ENCODE measurements around the gene MVD. TPM values are rescaled to one million over a fixed set of nuclear protein-coding genes. Genes with fewer than 3 reads are reported as not detected.

MVD gene
- total and polyA plus RNA-seq, 2 of the 13 experiments (the other 11 are each of a cell fraction or from before 2014, with no cell fraction given): 28.1 to 187 TPM

DNA sequence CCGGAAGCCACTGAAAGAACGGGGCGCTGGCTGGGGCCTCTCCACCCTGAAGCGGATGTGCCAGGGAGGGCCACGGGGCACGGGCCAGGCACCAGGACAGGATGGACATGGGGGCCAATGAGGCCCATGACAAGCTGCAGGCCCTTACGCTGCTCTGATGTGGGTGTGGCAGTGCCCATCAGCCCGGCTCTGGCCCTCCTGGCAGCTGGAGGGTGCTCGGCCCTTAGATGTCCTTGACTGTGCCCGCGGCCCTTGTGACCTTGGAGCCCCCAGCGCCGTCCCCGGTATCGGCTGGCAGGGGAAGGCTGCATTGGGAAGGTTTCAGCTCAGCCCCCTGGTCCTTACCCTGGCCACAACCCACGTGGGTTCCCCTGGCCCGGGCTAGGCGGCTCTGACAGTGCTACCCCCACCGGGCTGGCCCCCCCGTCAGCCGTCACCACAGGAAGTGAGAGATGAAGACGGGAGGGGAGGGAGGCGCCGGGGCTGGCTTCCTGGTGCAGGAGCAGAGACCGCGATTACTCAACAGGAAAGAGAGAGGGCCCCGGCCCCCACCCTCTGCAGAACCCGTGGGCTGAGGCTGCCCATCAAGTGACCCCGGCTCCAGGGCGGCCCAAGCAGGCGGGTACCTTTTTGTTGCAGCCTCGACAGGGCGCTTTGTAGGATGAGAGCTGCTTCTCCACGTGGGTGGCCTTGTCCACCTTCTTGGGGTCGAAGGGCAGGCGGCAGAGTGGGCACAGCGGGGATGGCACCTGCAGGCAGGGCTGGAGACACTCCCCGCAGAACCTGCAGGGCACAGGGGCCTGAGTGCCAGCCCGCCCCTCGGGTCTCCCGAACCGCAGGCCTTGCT is 38.0 kb upstream of the MVD start (continued):
- TF ChIP-seq, protein P1, sequence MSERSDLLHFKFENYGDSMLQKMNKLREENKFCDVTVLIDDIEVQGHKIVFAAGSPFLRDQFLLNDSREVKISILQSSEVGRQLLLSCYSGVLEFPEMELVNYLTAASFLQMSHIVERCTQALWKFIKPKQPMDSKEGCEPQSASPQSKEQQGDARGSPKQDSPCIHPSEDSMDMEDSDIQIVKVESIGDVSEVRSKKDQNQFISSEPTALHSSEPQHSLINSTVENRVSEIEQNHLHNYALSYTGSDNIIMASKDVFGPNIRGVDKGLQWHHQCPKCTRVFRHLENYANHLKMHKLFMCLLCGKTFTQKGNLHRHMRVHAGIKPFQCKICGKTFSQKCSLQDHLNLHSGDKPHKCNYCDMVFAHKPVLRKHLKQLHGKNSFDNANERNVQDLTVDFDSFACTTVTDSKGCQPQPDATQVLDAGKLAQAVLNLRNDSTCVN (CRISPR knock-in tag; IDR thresholded peaks at IDR 0.05; ENCODE audit: borderline replicate concordance): 0 out of 2 replicates have a peak, but pooled peaks have one; percentile 57
- no peak for TF ChIP-seq ZEB1 (IDR thresholded peaks at IDR 0.05; ENCODE audit: insufficient replicate concordance, low read depth)
- TF ChIP-seq HNRNPL (IDR thresholded peaks at IDR 0.05; ENCODE audit: low read depth, low read length): peak; percentile 94
- no peak for TF ChIP-seq ZNF674 (CRISPR knock-in tag; IDR thresholded peaks at IDR 0.05; ENCODE audit: low read depth)
- TF ChIP-seq, protein P2, sequence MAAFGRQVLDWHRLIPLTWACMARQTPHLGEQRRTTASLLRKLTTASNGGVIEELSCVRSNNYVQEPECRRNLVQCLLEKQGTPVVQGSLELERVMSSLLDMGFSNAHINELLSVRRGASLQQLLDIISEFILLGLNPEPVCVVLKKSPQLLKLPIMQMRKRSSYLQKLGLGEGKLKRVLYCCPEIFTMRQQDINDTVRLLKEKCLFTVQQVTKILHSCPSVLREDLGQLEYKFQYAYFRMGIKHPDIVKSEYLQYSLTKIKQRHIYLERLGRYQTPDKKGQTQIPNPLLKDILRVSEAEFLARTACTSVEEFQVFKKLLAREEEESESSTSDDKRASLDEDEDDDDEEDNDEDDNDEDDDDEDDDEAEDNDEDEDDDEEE (CRISPR knock-in tag; IDR thresholded peaks at IDR 0.05): 0 out of 2 replicates have a peak, but pooled peaks have one; percentile 76
- TF ChIP-seq, protein P3, sequence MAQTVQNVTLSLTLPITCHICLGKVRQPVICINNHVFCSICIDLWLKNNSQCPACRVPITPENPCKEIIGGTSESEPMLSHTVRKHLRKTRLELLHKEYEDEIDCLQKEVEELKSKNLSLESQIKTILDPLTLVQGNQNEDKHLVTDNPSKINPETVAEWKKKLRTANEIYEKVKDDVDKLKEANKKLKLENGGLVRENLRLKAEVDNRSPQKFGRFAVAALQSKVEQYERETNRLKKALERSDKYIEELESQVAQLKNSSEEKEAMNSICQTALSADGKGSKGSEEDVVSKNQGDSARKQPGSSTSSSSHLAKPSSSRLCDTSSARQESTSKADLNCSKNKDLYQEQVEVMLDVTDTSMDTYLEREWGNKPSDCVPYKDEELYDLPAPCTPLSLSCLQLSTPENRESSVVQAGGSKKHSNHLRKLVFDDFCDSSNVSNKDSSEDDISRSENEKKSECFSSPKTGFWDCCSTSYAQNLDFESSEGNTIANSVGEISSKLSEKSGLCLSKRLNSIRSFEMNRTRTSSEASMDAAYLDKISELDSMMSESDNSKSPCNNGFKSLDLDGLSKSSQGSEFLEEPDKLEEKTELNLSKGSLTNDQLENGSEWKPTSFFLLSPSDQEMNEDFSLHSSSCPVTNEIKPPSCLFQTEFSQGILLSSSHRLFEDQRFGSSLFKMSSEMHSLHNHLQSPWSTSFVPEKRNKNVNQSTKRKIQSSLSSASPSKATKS (CRISPR knock-in tag; IDR thresholded peaks at IDR 0.05): no peak
- TF ChIP-seq ATF7-NPFF (CRISPR knock-in tag; IDR thresholded peaks at IDR 0.05; ENCODE audit: low read depth): no peak
- peak; percentile 86 for TF ChIP-seq ZNF772 (CRISPR knock-in tag; IDR thresholded peaks at IDR 0.05)
- TF ChIP-seq ZNF572 (CRISPR knock-in tag; IDR thresholded peaks at IDR 0.05): 0 out of 2 replicates have a peak, but pooled peaks have one; percentile 40
- TF ChIP-seq, protein P4, sequence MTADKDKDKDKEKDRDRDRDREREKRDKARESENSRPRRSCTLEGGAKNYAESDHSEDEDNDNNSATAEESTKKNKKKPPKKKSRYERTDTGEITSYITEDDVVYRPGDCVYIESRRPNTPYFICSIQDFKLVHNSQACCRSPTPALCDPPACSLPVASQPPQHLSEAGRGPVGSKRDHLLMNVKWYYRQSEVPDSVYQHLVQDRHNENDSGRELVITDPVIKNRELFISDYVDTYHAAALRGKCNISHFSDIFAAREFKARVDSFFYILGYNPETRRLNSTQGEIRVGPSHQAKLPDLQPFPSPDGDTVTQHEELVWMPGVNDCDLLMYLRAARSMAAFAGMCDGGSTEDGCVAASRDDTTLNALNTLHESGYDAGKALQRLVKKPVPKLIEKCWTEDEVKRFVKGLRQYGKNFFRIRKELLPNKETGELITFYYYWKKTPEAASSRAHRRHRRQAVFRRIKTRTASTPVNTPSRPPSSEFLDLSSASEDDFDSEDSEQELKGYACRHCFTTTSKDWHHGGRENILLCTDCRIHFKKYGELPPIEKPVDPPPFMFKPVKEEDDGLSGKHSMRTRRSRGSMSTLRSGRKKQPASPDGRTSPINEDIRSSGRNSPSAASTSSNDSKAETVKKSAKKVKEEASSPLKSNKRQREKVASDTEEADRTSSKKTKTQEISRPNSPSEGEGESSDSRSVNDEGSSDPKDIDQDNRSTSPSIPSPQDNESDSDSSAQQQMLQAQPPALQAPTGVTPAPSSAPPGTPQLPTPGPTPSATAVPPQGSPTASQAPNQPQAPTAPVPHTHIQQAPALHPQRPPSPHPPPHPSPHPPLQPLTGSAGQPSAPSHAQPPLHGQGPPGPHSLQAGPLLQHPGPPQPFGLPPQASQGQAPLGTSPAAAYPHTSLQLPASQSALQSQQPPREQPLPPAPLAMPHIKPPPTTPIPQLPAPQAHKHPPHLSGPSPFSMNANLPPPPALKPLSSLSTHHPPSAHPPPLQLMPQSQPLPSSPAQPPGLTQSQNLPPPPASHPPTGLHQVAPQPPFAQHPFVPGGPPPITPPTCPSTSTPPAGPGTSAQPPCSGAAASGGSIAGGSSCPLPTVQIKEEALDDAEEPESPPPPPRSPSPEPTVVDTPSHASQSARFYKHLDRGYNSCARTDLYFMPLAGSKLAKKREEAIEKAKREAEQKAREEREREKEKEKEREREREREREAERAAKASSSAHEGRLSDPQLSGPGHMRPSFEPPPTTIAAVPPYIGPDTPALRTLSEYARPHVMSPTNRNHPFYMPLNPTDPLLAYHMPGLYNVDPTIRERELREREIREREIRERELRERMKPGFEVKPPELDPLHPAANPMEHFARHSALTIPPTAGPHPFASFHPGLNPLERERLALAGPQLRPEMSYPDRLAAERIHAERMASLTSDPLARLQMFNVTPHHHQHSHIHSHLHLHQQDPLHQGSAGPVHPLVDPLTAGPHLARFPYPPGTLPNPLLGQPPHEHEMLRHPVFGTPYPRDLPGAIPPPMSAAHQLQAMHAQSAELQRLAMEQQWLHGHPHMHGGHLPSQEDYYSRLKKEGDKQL (CRISPR knock-in tag; IDR thresholded peaks at IDR 0.05; ENCODE audit: low read depth): peak; percentile 55; the same call in 1 of the 2 replicates
- peak; percentile 58; the same call in 1 of the 2 replicates for TF ChIP-seq ZNF788 (CRISPR knock-in tag; IDR thresholded peaks at IDR 0.05; ENCODE audit: borderline replicate concordance)
- TF ChIP-seq, protein P5, sequence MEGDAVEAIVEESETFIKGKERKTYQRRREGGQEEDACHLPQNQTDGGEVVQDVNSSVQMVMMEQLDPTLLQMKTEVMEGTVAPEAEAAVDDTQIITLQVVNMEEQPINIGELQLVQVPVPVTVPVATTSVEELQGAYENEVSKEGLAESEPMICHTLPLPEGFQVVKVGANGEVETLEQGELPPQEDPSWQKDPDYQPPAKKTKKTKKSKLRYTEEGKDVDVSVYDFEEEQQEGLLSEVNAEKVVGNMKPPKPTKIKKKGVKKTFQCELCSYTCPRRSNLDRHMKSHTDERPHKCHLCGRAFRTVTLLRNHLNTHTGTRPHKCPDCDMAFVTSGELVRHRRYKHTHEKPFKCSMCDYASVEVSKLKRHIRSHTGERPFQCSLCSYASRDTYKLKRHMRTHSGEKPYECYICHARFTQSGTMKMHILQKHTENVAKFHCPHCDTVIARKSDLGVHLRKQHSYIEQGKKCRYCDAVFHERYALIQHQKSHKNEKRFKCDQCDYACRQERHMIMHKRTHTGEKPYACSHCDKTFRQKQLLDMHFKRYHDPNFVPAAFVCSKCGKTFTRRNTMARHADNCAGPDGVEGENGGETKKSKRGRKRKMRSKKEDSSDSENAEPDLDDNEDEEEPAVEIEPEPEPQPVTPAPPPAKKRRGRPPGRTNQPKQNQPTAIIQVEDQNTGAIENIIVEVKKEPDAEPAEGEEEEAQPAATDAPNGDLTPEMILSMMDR (CRISPR knock-in tag; IDR thresholded peaks at IDR 0.05): peak; percentile 27; the same call in 1 of the 2 replicates
- TF ChIP-seq KLF16 (CRISPR knock-in tag; IDR thresholded peaks at IDR 0.05): peak in 1 of 2 experiments; percentile 89; a peak in 2 of 4 replicates

Measured in HepG2 (cell line).